ENCODE data around the gene ZNF407. TPM values are rescaled to one million over a fixed set of nuclear protein-coding genes. Genes with fewer than 3 reads are reported as not detected.

ZNF407 gene
- total RNA-seq, 2 experiments from 2014 or later = 23.2 to 24.7 TPM

GRCh38 chr18:75071866-75072671 lies 474.4 kb downstream of the ZNF407 start:
- peaks cover 38% of the 10 kb centered on the region for H3K36me3 Mint-ChIP-seq (ENCODE audit: low read depth)
- H3K9me3 Mint-ChIP-seq = peaks cover 2% of the 10 kb centered on the region
- peaks cover 50% of the 10 kb centered on the region for H3K4me1 ChIP-seq (ENCODE audit: insufficient read depth, low read length)
- ChIA-PET CTCF (no interaction called here), POLR2A (interaction anchor here (0.5 to 2.1 kb wide), 7 partner anchors 43 to 474 kb away, joined by 3 to 36 read pairs (median 4); partner anchors contain the start of genes PTGR3, TSHZ1 and ZNF407)
- DNase-seq = no peak
- no peak for TF ChIP-seq CTCF (IDR thresholded peaks at IDR 0.05)
- no peak for ATAC-seq (ENCODE audit: poor library complexity)
- H3K4me1 Mint-ChIP-seq (ENCODE audit: low read depth) = peaks cover 46% of the 10 kb centered on the region
- peak overlapping the region; percentile 11 for H3K4me3 Mint-ChIP-seq
- intact Hi-C loops (cut with DNase I, micrococcal nuclease) = loop anchor here (2.0 to 10.0 kb wide), 3 partner anchors 139 to 177 kb away; partner anchors contain the start of gene TSHZ1 (in 2 of the 2)
- H3K4me3 ChIP-seq (ENCODE audit: low read length) = peak overlapping the region; percentile 54
- peak overlapping the region; percentile 95 for H3K27ac Mint-ChIP-seq
- H3K36me3 ChIP-seq (ENCODE audit: insufficient read depth, low read length) = no peaks in the 10 kb centered on the region
- H3K9me3 ChIP-seq (ENCODE audit: control insufficient read depth in 1 of 2, insufficient read depth in 1 of 2, low read length in 2 of 2) = peaks cover 23 to 48% of the 10 kb centered on the region in 2 experiments
- H3K27ac ChIP-seq (ENCODE audit: low read depth in 1 of 2, low read length in 2 of 2) = no peak overlapping the region
- H3K27me3 Mint-ChIP-seq = no peaks in the 10 kb centered on the region
- no peaks in the 10 kb centered on the region for H3K27me3 ChIP-seq (ENCODE audit: control insufficient read depth in 1 of 2, insufficient read depth in 2 of 2, low read length in 2 of 2)

GRCh38 chr18:75072672-75073371 lies 475.2 kb downstream of the ZNF407 start:
- Mint-ChIP-seq H3K4me3 (no peak overlapping the region), H3K4me1 (ENCODE audit: low read depth) (peaks cover 42% of the 10 kb centered on the region), H3K9me3 (peaks cover 2% of the 10 kb centered on the region), H3K36me3 (ENCODE audit: low read depth) (peaks cover 38% of the 10 kb centered on the region), H3K27me3 (no peaks in the 10 kb centered on the region), H3K27ac (no peak overlapping the region)
- ATAC-seq (ENCODE audit: poor library complexity) = no peak
- no peak overlapping the region for H3K4me3 ChIP-seq (ENCODE audit: low read length)
- H3K9me3 ChIP-seq (ENCODE audit: control insufficient read depth in 1 of 2, insufficient read depth in 1 of 2, low read length in 2 of 2) = peaks cover 31 to 51% of the 10 kb centered on the region in 2 experiments
- DNase-seq = no peak
- H3K27ac ChIP-seq (ENCODE audit: low read depth in 1 of 2, low read length in 2 of 2) = no peak overlapping the region
- no peaks in the 10 kb centered on the region for H3K36me3 ChIP-seq (ENCODE audit: insufficient read depth, low read length)
- TF ChIP-seq CTCF (IDR thresholded peaks at IDR 0.05) = no peak
- ChIA-PET CTCF (no interaction called here), POLR2A (no interaction called here)
- peaks cover 49% of the 10 kb centered on the region for H3K4me1 ChIP-seq (ENCODE audit: insufficient read depth, low read length)
- intact Hi-C loops (cut with DNase I, micrococcal nuclease) = loop anchor here (5.0 to 10.0 kb wide), 2 partner anchors 139 to 178 kb away; partner anchors contain the start of gene TSHZ1 (in 1 of the 2)
- no peaks in the 10 kb centered on the region for H3K27me3 ChIP-seq (ENCODE audit: control insufficient read depth in 1 of 2, insufficient read depth in 2 of 2, low read length in 2 of 2)

- peaks cover 34% of the 10 kb centered on the region for H3K4me1 Mint-ChIP-seq (ENCODE audit: low read depth)
- peak overlapping the region; percentile 25 for H3K27ac Mint-ChIP-seq
- H3K27me3 ChIP-seq (ENCODE audit: control insufficient read depth in 1 of 2, insufficient read depth in 2 of 2, low read length in 2 of 2) = no peaks in the 10 kb centered on the region
- DNase-seq (no peak), ATAC-seq (ENCODE audit: poor library complexity) (no peak)
- H3K36me3 Mint-ChIP-seq (ENCODE audit: low read depth) = peaks cover 38% of the 10 kb centered on the region
- TF ChIP-seq CTCF (IDR thresholded peaks at IDR 0.05) = no peak
- H3K27ac ChIP-seq (ENCODE audit: low read depth in 1 of 2, low read length in 2 of 2) = no peak overlapping the region
- H3K4me3 ChIP-seq (ENCODE audit: low read length) = no peak overlapping the region
- intact Hi-C loops (cut with DNase I, micrococcal nuclease) = loop anchor here (5.0 to 10.0 kb wide), 2 partner anchors 139 to 179 kb away; partner anchors contain the start of gene TSHZ1 (in 1 of the 2)
- H3K9me3 ChIP-seq (ENCODE audit: control insufficient read depth in 1 of 2, insufficient read depth in 1 of 2, low read length in 2 of 2) = peaks cover 37 to 56% of the 10 kb centered on the region in 2 experiments
- H3K4me1 ChIP-seq (ENCODE audit: insufficient read depth, low read length) = peaks cover 43% of the 10 kb centered on the region
- no peak overlapping the region for H3K4me3 Mint-ChIP-seq
- no peaks in the 10 kb centered on the region for H3K36me3 ChIP-seq (ENCODE audit: insufficient read depth, low read length)
- ChIA-PET POLR2A (no interaction called here), CTCF (no interaction called here)
- no peaks in the 10 kb centered on the region for H3K27me3 Mint-ChIP-seq
- H3K9me3 Mint-ChIP-seq = peaks cover 5% of the 10 kb centered on the region
Measured at GRCh38 chr18:75073654-75074053, 476.0 kb downstream of the ZNF407 start.
